GM18519 (cell line): ENCODE measurements around the gene TRAF7.
A peak's percentile ranks its signal among the peaks of the same experiment; 100 is the strongest.

Experiments used
- ATAC-seq: cut with Tn5 transposase; IDR thresholded peaks from one replicate; pipeline ENCODE4 v1.9.1; 2021; ENCODE audit warnings: mild to moderate bottlenecking, moderate library complexity; ENCODE audit not compliant: unreplicated experiment, low FRiP score

The TRAF7 gene

DNA sequence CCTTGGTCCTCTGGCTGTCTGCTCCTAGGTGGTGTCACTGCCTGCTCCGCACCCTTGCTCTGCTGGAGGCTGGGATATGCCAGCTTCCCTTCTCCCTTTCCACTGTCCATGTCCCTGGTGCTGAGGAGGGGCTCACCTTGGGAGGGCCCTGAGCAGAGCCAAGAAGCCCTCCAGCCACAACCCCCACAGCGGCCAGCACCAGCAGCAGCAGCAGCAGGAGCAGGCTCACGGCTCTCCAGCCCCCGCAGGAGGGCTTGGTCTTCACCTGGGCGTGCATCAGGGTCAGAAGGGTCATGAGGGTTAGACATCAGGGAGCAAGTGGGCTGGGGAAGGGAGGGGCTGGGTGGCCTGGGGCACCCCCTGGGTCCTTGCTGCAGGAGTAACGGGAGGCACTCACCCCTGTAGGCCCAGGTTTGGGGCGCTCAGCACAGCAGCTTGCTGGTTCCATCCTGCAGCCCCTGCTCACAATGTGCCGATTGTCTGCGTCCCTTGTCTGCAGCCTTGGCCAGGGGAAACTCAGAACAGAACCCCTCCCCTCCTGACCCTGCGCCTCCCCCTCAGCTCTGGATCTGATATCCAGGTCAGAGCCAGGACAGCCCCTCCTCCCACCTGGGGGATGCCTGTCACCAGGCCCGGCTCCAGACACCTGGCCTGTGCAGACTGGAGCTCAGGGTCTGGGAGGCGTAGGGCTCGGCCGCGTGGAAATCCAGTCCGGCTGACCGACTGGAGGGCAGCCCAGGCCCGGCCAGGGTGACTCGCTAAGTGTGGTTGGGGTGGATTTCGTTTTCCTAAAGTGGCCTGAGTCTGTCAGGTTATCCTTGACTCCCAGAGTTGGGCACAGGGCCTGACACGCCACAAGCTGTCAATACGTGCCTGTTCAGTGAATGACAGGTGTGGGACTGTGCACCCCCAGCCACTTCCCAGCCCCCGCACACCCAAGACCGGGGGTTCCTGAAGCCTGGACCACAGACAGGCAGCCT is 55.1 kb downstream of the TRAF7 start, which contains the start of gene BRICD5:
Gene BRICD5 (minus strand): TSS at position 478 of the 980 bp plus-strand sequence. CDS start 30 bp downstream, at position 448.
- no peak for ATAC-seq

GRCh38 chr16:2211923-2212347 is 56.4 kb downstream of the TRAF7 start:
- ATAC-seq: no peak

DNA sequence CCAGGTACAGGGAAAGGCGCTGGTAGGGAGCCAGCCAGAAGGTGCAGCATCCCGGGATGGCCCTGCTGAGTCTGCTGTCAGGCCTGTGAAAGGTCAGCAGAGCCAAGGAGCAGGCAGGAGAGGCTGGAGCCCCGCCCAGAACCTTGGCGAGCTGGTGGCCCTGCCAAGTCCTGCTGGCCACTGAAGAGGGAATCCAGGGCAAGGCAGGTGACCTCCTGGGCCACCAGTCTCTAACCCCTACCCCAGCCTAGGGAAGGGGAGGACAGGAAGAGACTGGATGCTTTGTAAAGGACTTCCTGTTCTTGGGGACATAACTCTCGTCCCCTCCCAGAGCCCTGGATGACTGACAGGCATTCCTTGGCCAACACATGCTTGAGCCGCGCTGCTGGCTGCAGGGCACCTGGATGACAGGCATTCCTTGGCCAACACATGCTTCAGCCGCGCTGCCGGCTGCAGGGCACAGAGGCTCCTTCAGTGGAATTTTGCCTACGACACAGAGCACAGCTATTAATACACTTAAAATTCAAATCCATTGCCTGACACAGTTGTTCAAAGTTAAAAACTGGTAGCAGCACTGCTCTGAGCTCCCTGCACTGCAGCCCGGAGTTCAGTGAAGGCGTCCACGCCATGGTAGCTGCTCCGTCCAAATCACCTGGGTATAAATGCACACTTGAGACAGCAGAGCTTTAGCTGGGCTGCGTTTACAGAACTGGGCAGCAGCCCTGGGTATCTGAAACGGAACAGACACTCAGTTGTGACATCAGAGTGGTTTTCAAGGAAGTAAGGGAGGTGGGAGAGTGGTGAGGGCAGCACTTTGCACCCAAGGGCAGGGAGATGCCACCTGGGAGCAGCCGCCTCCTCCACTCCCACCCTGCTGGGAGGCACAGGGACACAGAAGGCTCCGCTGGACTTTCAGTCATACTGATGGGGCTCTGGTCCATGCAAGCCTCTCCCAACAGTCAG is 57.1 kb downstream of the TRAF7 start:
- no peak for ATAC-seq

- no peak for ATAC-seq
These were observed 58.5 kb downstream of the TRAF7 start for GRCh38 chr16:2213817-2214718.

DNA sequence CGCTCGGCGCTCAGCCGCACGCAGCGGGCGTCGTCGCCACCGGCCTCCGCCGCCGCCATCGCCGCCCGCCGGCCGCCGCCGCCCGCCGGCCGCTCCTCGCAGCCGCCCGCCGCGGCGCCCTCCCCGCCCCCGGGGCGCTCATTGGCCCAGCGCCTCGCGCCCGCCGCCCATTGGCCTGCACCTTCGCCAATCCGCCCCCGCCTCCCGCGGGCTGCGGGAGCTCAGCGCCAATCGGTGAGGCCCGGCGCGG is 59.1 kb downstream of the TRAF7 start, which contains the start of gene PGP:
Gene PGP (minus strand): TSS at position 122 of the 250 bp plus-strand sequence. CDS start 63 bp downstream, at position 59.
- ATAC-seq: peak; percentile 71

DNA sequence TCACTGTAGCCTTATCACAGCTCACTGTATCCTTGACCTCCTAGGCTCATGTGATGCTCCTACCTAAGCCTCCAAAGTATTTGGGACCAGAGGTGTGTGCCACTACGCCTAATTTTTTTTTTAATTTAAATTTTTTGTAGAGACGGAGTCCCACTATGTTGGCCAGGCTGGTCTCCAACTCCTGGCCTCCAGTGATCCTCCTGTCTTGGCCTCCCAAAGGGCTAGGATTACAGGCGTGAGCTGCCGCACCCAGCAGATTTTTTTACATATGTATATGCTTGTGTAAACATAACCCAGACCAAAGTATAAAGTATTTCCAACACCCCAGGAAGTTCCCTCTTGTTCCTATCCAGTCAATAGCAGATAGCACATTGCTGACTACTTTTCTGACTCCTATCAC is 60.7 kb downstream of the TRAF7 start:
- ATAC-seq: no peak

DNA sequence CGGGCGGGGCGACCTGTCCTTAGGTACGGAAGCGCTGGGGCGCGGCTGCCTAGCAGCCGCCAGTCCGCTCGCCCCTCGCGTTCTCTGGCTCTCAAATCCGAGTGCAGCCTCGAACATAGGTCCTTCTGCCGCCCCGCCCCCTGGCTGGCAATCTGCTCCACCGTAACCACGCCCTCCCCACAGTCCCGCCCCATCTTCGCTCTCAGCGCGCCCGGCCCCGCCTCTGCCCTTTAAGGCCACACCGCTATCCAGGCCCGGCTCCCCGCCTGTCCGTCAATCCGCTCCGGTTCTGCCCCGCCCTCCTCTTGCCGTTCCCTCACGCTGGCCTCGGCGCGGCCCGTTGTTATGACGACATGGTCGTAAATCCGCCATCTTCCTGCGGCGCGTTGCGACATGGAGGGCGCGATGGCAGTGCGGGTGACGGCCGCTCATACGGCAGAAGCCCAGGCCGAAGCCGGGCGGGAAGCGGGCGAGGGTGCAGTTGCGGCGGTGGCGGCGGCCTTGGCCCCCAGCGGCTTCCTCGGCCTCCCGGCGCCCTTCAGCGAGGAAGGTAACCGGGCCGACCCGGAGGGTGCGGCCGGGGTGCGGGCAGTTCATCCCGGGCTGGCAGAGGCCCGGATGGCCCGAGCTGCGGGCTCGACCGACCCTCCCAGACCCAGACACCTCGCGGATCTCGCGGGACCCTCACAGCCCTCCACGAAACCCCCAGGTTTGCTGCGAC is 67.8 kb downstream of the TRAF7 start, which contains the start of gene E4F1:
Gene E4F1 (plus strand): TSS at position 371 of the 721 bp plus-strand sequence. CDS start 23 bp downstream, at position 394.
- peak; percentile 86 for ATAC-seq

- ATAC-seq: no peak
These were observed 68.4 kb downstream of the TRAF7 start for GRCh38 chr16:2223942-2224486.

DNA sequence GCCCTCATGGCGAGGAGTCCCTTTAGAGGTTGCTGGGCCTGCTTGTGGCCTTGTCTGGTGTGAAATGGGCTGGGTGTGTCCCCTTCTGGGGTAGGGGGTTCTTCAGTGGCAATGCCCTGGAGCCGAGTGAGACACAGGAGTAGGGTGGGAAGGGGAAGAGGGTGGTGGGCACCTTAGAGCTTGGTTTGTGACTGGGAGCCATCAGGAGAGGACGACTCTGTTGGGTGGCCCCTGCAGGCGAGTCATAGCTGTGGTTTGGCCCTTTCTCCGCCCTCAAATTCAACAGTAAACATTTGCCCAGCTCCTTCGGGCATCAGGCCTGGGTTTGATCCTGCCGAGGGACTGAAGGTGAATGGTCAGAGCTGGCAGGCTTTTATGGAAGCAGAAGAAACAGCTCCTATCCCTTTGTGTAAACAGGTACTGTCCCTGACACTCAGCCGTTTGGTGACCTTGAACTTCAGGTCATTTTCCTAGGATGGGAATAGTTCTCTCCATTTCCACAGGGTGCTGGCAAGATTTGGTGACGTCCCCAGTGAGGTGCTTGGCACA is 70.7 kb downstream of the TRAF7 start:
- no peak for ATAC-seq

GRCh38 chr16:2226918-2227317 is 71.3 kb downstream of the TRAF7 start:
- ATAC-seq: no peak
